ENCODE data around the gene LIPG.

The LIPG gene

GRCh38 chr18:49616618-49617328 is 54.9 kb downstream of the LIPG start:
- no peak for DNase-seq

GRCh38 chr18:49617329-49617695 is 55.5 kb downstream of the LIPG start:
- no peak for DNase-seq

- DNase-seq = no peak
Observed at GRCh38 chr18:49617865-49618264, 56.0 kb downstream of the LIPG start.

GRCh38 chr18:49618742-49619681 is 57.2 kb downstream of the LIPG start:
- no peak for DNase-seq

GRCh38 chr18:49619801-49620200 is 57.9 kb downstream of the LIPG start:
- DNase-seq = no peak

GRCh38 chr18:49621301-49621700 is 59.4 kb downstream of the LIPG start:
- DNase-seq = no peak

GRCh38 chr18:49621717-49622351 is 60.0 kb downstream of the LIPG start:
- no peak for DNase-seq

- no peak for DNase-seq
Observed at GRCh38 chr18:49623571-49623970, 61.7 kb downstream of the LIPG start.

- no peak for DNase-seq
Observed at GRCh38 chr18:49625021-49625691, 63.3 kb downstream of the LIPG start.

- no peak for DNase-seq
Observed at GRCh38 chr18:49626842-49627467, 65.1 kb downstream of the LIPG start.

- no peak for DNase-seq
Observed at GRCh38 chr18:49628119-49628518, 66.3 kb downstream of the LIPG start.

GRCh38 chr18:49628881-49629795 is 67.3 kb downstream of the LIPG start:
- no peak for DNase-seq

GRCh38 chr18:49630246-49630699 is 68.4 kb downstream of the LIPG start:
- DNase-seq = no peak

GRCh38 chr18:49631146-49631866 is 69.4 kb downstream of the LIPG start:
- DNase-seq = no peak

- no peak for DNase-seq
Observed at GRCh38 chr18:49632588-49632987, 70.7 kb downstream of the LIPG start.

GRCh38 chr18:49638209-49638785 is 76.4 kb downstream of the LIPG start:
- no peak for DNase-seq

GRCh38 chr18:49638891-49639557 is 77.2 kb downstream of the LIPG start:
- DNase-seq = no peak

- DNase-seq = no peak
Observed at GRCh38 chr18:49639643-49640391, 78.0 kb downstream of the LIPG start.

- DNase-seq = no peak
Observed at GRCh38 chr18:49640741-49641140, 78.9 kb downstream of the LIPG start.

All from CD4-positive, alpha-beta T cell treated with Interleukin-6 for 4 hours (primary cell).